ENCODE results near the gene ZNF787.
A peak's percentile ranks its signal among the peaks of the same experiment; 100 is the strongest.

ZNF787 gene

DNA sequence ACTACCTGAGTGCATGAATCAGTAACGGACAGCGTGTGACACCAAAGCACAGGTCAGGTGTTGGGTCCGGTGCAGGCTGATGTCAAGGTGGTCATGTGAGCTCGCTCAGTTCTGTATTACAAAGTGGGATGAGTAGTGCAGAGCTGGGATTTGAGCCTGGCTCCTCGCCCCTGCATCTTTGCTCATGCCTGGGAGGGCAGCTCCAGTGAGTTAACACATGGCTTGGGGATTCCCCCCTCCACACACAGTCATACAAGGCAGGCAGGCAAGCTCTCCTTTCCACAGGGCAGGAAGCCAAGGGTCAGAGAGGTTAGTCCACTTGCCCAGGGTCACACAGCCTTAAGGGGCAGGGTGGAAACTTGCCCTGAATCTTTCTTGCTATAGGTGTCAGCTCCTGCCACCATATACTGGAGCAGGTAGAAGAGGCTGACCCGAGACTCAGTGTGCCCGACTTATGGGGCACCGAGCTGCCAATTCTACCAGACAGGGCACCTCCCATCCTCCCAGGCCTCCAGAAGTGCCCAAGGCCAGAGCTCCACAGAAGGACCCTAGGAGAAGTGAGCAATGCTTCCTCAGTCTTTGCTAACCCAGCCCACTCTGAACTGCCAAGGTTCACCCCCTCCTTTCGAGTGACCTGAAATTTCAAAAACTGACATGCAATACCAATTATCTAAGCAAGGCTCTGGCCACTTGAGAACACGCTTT is 35.4 kb downstream of the ZNF787 start:
- no peak for DNase-seq

DNA sequence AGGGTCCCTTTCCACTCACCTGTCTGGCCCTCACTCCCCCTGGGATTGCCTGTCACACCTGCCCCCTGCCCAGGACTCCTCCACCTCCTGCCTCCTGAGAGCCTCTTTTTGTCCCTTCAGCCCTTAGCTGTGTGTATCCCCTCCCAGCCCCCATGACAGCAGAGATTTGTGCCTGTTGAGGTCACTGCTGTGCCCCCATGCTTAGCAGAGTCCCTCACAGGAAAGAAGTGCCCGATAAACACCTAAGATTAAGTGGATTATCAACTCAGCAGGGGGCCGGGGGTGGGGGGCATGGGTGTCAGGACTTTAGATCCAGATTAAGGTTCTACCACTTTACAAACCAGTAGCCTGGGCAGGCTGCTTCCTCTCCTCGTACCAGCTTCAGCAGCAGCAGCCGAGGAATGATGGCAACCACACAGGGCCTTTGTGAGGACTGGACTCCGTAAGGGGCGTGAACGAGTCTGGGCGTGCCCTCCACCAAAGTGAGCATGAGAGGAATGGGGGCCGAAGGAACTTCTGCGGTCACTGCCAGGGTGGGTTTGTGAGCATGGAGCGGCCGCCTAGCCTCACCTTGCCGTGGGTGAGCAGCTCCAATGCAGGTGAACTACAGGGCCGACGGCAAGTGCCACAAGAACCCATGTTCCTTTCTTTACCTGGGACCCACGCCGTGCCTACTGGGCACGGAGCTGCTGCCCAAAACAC is 36.1 kb downstream of the ZNF787 start:
- no peak for DNase-seq

DNA sequence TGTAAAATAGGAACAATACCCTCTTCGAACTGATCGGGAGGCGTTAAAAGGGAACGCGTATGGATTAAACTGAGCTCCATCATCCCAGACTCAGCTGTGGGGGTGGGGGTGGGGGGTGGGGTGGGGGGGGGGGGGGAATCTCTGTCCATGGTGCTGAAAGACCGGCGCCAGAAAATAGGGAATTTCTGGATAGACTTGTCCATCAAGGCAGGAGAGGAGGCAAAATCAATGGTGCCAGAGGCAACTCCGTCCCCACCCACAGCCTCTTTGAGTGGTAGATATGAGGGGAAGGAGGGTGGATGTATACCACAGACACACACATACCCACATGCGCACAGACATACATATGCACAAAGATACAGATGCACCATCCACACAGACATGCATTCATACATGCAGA is 37.4 kb downstream of the ZNF787 start:
- DNase-seq: no peak

DNA sequence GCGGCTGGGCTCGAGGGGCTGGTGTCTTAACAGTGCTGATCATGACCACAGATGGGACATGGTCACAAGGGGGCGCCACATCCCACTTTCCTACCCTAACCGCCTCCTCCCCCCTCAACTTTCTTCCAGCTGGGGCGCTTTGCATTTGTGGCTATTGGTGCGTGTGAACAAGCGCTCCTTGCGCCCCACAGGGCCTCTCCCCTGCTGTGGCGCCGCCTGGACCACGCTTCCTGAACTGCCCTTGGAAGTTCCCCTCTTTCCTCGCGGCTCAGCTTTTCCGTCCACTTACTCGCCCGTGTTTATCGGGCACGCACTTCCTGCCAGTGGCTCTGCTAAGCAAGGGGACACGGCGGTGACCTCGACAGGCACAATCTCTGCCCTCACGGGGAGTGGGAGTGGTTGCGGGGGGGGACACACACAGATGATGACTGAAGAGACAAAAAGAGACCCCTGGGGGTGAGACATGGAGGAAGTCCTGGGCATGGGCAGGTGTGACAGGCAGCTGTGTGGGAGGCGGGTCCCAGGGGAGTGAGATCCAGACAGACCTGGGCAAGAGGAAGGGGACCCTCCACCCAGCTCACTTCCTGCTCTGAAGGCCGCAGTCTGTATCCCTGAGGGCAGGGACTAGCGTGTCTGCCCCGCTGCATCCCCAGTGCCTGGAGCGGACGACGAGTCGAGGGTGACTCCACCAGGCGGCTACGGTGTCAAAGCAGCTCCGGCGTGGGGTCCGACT is 40.3 kb downstream of the ZNF787 start:
- peak; percentile 76 for DNase-seq

DNA sequence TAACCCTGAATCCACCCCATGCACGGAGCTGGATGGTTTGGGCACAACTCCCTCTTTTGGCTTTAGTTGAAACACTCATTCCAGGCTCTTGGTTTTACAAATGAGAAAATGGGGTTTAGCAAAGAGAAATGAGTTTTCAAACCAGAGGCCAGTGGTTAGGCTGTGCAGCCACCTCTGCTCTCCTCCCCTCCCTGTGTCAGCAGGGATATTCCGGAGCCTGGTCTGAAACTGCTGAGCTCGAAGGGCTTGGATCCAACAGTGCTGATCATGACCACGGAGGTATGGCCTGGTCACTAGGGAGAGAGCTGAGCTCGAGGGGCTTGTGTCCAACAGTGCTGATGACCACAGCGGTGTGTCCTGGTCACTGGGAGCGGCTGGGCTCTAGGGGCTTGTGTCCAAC is 41.5 kb downstream of the ZNF787 start:
- no peak for DNase-seq

DNA sequence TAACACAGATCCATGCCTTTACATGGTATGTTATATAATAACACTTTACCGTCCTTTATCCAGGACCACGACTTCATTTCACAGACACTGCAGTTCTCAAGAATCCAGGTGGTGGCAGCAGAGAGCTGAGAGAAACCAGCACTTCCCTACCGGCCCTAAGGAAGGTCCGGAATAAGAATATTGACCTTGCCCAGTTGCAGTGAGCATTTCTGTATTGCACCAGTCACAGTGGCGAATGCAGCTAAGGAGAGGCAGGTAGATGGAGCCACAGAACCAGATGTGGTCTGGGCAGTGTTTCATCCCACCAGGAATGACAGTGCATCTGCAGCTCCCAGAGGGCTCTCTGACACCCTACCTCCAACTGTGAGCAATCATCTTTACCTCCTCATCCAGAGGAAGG is 44.6 kb downstream of the ZNF787 start:
- DNase-seq: peak; percentile 48

DNA sequence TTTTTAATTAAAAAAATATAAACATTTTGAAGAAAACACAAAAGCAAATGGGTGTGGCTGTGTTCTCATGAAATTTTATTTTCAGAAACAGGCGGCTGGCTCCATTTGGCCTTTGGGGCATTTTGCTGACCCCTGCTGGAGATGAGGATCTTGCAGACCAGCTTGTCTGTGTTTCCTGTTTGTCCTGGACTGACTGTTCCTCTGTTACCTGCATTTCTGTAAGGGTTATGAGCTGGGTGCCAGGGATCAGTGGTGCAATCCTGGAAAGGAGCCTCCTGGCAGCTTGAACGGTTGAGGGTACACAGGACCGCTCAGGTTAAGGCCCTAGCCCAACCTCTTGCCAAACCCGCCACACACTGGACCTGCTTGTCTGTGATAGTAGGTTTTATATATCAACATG is 49.9 kb downstream of the ZNF787 start:
- DNase-seq: no peak

DNA sequence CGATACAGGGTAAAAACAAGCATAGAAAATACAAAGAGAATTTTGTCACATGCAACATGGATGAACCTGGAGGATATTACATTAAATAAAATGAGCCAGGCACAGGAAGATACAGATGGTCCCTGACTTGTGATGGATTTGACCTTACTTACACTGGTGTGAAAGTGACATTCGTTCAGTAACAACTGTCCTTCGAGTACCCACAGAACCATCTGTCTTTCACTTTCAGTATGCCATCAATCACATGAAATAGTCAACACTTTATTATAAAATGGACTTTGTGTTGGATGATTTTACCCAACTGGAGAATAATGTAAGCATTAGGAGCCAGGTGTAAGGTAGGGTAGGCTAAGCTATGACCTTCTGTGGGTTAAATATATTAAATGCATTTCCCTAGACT is 51.5 kb downstream of the ZNF787 start:
- DNase-seq: no peak

DNA sequence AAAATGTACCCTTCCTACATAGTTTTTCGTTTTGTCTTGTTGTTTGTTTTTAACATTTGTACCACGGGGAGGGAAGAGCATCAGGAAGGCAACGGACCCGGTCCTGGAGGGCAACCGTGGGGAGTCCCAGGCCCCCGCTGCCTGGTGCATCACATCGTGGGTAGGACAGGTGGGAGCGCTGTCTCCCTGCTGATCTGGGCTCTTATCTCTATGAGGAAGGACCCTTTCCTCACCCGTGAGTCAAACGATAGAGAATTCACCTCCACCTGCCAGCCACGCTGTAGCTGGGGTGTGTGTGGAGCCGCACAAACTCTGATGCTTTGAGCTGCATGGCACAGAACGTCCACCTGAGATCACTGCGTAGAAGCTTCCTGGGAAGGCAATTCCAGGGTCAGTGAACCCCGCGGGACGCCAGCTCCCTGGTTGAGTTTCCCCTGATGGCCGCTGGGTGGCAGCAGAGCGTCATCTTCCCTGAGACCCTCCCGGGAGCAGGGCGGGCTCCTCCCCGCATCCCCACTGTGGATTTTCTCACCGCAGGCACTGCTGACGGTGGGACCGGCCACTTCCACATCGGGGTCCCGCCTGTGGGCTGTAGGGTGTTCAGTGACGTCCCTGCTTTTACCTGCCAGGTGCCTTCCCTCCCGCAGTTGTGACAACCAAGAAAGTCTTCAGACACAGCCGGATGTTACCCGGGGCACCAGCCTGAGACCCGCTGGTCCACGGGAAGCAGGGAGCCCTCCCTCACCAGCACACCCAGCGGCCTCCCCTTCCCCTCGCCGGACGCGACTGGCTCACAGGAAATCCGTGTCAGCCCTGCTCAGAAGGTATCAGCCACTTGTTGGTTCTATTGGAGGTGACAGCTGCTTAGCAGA is 54.7 kb downstream of the ZNF787 start:
- DNase-seq: peak; percentile 42

DNA sequence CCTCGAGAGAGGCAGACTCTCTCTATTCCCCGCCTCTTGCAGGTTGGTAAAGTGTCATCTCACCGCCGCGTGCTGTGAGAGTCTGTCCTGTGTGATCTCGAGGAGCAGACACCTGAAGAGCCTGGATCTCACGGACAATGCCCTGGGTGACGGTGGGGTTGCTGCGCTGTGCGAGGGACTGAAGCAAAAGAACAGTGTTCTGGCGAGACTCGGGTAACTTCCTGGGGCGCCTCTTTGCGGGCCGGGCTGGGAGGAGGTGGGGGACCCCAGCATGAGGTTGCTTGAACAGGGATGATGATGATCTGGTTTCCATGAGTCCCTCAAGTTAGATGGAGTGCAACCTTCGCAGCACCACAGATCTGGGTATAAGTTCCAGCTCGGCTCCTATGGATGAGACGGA is 67.5 kb downstream of the ZNF787 start:
- DNase-seq: no peak
